Activated T-helper 1 cell treated with anti-CD3 and anti-CD28 coated beads, Interleukin-2, amount 50 U/mL, for 16 hours (primary cell): ENCODE measurements around the gene B4GALT2.

Experiments used
- DNase-seq, 2 donors: peaks; one replicate each; pipeline ENCODE4 v3.0.0-alpha.2; 2020; ENCODE audit warnings: low read depth in 1 of 2, low spot score in 1 of 2

B4GALT2 gene

GRCh38 chr1:43983253-43983899 is 4.4 kb downstream of the B4GALT2 start:
- DNase-seq = no peak

GRCh38 chr1:43984855-43985254 is 5.8 kb downstream of the B4GALT2 start:
- DNase-seq = no peak

- DNase-seq = no peak
Observed at GRCh38 chr1:43985984-43986595, 7.1 kb downstream of the B4GALT2 start.

- no peak for DNase-seq
Observed at GRCh38 chr1:43986712-43987111, 7.7 kb downstream of the B4GALT2 start.

GRCh38 chr1:43987159-43987902 is 8.3 kb downstream of the B4GALT2 start:
- no peak for DNase-seq

GRCh38 chr1:43990271-43991199 is 11.5 kb downstream of the B4GALT2 start:
- DNase-seq = no peak

- DNase-seq = no peak
Observed at GRCh38 chr1:43991200-43991475, 12.1 kb downstream of the B4GALT2 start.

- peak; percentile 37 to 67 for DNase-seq
Observed at GRCh38 chr1:43991476-43992231, 12.6 kb downstream of the B4GALT2 start, which contains the start of gene CCDC24. Gene CCDC24 (plus strand): TSS chr1:43991599. CDS start chr1:43991879, 280 bp downstream.

- DNase-seq = no peak
Observed at GRCh38 chr1:43992232-43992995, 13.4 kb downstream of the B4GALT2 start.

- no peak for DNase-seq
Observed at GRCh38 chr1:43993206-43993914, 14.3 kb downstream of the B4GALT2 start.

- no peak for DNase-seq
Observed at GRCh38 chr1:43994071-43994470, 15.1 kb downstream of the B4GALT2 start.

- DNase-seq = no peak
Observed at GRCh38 chr1:43994794-43995790, 16.1 kb downstream of the B4GALT2 start.

- no peak for DNase-seq
Observed at GRCh38 chr1:43995984-43996732, 17.1 kb downstream of the B4GALT2 start.

- no peak for DNase-seq
Observed at GRCh38 chr1:43996733-43997115, 17.7 kb downstream of the B4GALT2 start.

- DNase-seq = no peak
Observed at GRCh38 chr1:43997295-43997999, 18.4 kb downstream of the B4GALT2 start.

GRCh38 chr1:43998000-43998378 is 19.0 kb downstream of the B4GALT2 start:
- no peak for DNase-seq

GRCh38 chr1:43999455-43999854 is 20.4 kb downstream of the B4GALT2 start:
- no peak for DNase-seq
